HUDEP-2 (cell line): ENCODE measurements around the gene PXYLP1.

Source experiments
- DNase-seq, 76 experiments: peaks; one replicate each; lab custom pipeline; 2025; ENCODE audit not compliant: unreplicated experiment in 76 of 76; lab: John Stamatoyannopoulos, UW

Gene PXYLP1

GRCh38 chr3:141269961-141270360, 38.3 kb downstream of the PXYLP1 start:
- DNase-seq: no peak

- DNase-seq: no peak
Observed at GRCh38 chr3:141271279-141272030, 39.8 kb downstream of the PXYLP1 start.

GRCh38 chr3:141272906-141273662, 41.5 kb downstream of the PXYLP1 start:
- DNase-seq: no peak

- DNase-seq: no peak
Observed at GRCh38 chr3:141273700-141274410, 42.2 kb downstream of the PXYLP1 start.

- DNase-seq: no peak
Observed at GRCh38 chr3:141274411-141275031, 42.9 kb downstream of the PXYLP1 start.

- DNase-seq: no peak
Observed at GRCh38 chr3:141275032-141275422, 43.4 kb downstream of the PXYLP1 start.

GRCh38 chr3:141275511-141275910, 43.9 kb downstream of the PXYLP1 start:
- DNase-seq: no peak

- no peak for DNase-seq
Observed at GRCh38 chr3:141275973-141276372, 44.3 kb downstream of the PXYLP1 start.

- DNase-seq: no peak
Observed at GRCh38 chr3:141276398-141276797, 44.8 kb downstream of the PXYLP1 start.

GRCh38 chr3:141277451-141277850, 45.8 kb downstream of the PXYLP1 start:
- no peak for DNase-seq

GRCh38 chr3:141278196-141279076, 46.8 kb downstream of the PXYLP1 start:
- no peak for DNase-seq

GRCh38 chr3:141279077-141279967, 47.7 kb downstream of the PXYLP1 start:
- peak in 5 of 76 experiments; percentile 1 to 9 (median 3) for DNase-seq

- DNase-seq: no peak
Observed at GRCh38 chr3:141280086-141280485, 48.5 kb downstream of the PXYLP1 start.

- DNase-seq: peak in 1 of 76 experiments; percentile 10
Observed at GRCh38 chr3:141280690-141281089, 49.1 kb downstream of the PXYLP1 start.

- no peak for DNase-seq
Observed at GRCh38 chr3:141285570-141285969, 53.9 kb downstream of the PXYLP1 start.

GRCh38 chr3:141286856-141287255, 55.2 kb downstream of the PXYLP1 start:
- no peak for DNase-seq

GRCh38 chr3:141287326-141287725, 55.7 kb downstream of the PXYLP1 start:
- DNase-seq: no peak

GRCh38 chr3:141288336-141288990, 56.8 kb downstream of the PXYLP1 start:
- DNase-seq: no peak
